Gastrocnemius medialis (tissue), 4 donors: ENCODE results near the gene ARHGAP42.

Experiments
- POLR2A ChIP-seq, 2 donors: fragments of 450-650 bp; IDR thresholded peaks; one replicate each; pipeline ENCODE4 v1.6.1; 2017; ENCODE audit warnings: antibody characterized with exemption in 2 of 2, mild to moderate bottlenecking in 2 of 2, moderate library complexity in 2 of 2
- TF ChIP-seq, protein P1 (sequence below), 5 experiments: fragments of 450-650 bp in 3 of 5; fragments of 200-600 bp in 2 of 5; sonication (generic) in 2 of 5; IDR thresholded peaks in 4 of 5; conservative IDR thresholded peaks in 1 of 5; 1 replicate in 4 of 5; 2 replicates in 1 of 5; pipeline ENCODE4 v1.5.1; 2016 to 2019; ENCODE audit warnings: antibody characterized with exemption in 5 of 5, mild to moderate bottlenecking in 3 of 5, moderate library complexity in 3 of 5

DNA sequence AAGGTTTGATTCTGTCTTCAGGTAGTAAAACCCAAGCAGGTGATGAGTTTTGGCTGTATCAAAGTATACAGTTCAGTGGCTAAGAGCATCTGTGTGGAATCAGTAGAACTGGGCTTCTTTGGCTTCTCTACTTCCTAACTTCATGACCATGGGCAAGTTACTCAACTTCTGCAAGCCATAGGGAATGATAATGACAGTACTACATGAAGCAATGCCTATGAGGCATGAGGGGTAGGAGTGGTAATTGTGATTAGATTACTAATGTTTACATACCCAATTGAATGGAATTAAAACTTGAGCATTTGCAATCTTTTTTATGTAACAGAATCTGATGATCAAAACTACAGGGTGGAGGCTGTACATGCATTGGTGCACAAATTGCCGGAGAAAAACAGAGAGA, 278.3 kb downstream of the ARHGAP42 start:
- no peak for TF ChIP-seq POLR2A (IDR thresholded peaks at IDR 0.05)
- TF ChIP-seq, protein P1, sequence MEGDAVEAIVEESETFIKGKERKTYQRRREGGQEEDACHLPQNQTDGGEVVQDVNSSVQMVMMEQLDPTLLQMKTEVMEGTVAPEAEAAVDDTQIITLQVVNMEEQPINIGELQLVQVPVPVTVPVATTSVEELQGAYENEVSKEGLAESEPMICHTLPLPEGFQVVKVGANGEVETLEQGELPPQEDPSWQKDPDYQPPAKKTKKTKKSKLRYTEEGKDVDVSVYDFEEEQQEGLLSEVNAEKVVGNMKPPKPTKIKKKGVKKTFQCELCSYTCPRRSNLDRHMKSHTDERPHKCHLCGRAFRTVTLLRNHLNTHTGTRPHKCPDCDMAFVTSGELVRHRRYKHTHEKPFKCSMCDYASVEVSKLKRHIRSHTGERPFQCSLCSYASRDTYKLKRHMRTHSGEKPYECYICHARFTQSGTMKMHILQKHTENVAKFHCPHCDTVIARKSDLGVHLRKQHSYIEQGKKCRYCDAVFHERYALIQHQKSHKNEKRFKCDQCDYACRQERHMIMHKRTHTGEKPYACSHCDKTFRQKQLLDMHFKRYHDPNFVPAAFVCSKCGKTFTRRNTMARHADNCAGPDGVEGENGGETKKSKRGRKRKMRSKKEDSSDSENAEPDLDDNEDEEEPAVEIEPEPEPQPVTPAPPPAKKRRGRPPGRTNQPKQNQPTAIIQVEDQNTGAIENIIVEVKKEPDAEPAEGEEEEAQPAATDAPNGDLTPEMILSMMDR (IDR thresholded peaks at IDR 0.05 in 4 of 5, conservative IDR thresholded peaks at IDR 0.05 in 1 of 5) = no peak
